ENCODE results near the gene NDST1.

- TF ChIP-seq CTCF (IDR thresholded peaks at IDR 0.05) (no peak), POLR2A (IDR thresholded peaks at IDR 0.05) (no peak), EP300 (IDR thresholded peaks at IDR 0.05) (no peak), POLR2AphosphoS5 (IDR thresholded peaks at IDR 0.05) (no peak)
These were observed 4.5 kb upstream of the NDST1 start for GRCh38 chr5:150503386-150503785.
